ENCODE data around the gene SENP5.

DNA sequence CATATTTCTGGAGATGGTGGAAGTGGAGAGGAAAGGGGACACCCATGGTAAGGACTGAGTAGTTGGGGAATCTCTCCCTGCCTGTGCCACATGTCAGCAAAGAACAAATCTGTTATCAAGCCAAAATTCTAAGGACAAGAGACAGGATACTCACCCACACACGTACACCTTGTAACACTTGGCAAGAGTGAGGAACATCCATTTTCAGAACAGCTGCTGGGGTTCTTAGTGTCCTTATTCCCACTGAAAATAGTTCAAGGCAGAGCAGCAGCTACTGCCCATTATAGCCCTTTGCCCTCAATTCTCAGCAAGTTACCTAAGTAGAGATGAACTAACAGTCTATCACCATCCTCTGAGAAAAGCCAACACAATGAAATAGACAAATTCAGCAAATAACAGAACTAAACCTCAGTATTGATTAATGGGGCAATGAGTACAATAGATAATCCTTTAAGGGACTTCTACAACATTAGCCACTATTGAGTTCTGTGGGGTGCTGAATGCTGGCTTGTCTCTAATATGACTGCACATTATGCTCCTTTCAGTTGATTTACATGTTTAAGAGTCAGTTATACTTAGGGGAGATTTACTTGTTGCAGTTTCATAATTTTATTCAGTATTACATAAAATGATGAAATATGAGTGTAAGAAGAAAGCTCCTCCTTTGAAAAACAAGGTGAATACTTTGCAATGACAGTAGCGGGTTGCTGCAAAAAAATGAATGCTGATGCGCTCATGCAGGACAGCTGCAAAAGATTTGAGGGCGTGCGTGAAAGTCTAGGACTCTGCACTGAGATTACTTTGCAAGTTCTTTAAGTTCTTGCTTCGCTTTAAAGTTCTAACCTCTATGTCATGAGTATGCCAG, 22.4 kb downstream of the SENP5 start:
- TF ChIP-seq, protein P1, sequence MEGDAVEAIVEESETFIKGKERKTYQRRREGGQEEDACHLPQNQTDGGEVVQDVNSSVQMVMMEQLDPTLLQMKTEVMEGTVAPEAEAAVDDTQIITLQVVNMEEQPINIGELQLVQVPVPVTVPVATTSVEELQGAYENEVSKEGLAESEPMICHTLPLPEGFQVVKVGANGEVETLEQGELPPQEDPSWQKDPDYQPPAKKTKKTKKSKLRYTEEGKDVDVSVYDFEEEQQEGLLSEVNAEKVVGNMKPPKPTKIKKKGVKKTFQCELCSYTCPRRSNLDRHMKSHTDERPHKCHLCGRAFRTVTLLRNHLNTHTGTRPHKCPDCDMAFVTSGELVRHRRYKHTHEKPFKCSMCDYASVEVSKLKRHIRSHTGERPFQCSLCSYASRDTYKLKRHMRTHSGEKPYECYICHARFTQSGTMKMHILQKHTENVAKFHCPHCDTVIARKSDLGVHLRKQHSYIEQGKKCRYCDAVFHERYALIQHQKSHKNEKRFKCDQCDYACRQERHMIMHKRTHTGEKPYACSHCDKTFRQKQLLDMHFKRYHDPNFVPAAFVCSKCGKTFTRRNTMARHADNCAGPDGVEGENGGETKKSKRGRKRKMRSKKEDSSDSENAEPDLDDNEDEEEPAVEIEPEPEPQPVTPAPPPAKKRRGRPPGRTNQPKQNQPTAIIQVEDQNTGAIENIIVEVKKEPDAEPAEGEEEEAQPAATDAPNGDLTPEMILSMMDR (IDR thresholded peaks at IDR 0.05), result no peak
- TF ChIP-seq EP300 (IDR thresholded peaks at IDR 0.05) (no peak), POLR2AphosphoS5 (IDR thresholded peaks at IDR 0.05) (no peak), POLR2A (IDR thresholded peaks at IDR 0.05) (no peak)
